ENCODE data around the gene PARD3B.

DNA sequence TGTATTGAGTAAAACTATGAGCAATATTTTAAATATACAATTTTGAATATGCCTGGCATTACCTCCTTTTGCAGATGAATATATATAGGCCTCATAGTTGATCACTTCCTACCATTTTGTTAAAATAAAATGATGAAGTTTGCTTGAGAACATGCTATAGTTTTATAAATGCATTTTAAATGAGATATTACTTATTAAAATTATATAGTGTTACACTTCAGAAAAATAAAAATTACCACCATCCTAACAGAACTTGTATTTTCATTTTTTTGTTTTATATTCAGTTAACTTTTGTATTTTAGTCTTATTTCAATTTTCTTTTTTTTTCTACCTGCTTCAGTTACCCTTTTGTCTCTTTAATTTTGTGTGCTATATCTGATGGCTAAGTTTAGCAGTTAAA is 426.9 kb downstream of the PARD3B start:
- no peak for TF ChIP-seq CTCF (conservative IDR thresholded peaks at IDR 0.05; ENCODE audit: low read depth, low read length)
- TF ChIP-seq MAZ (IDR thresholded peaks at IDR 0.05; ENCODE audit: borderline replicate concordance, low read depth, low read length), result no peak
- TF ChIP-seq SMC3 (IDR thresholded peaks at IDR 0.05; ENCODE audit: low read depth, low read length), result no peak
- no peak for TF ChIP-seq USF2 (IDR thresholded peaks at IDR 0.05; ENCODE audit: low read depth, low read length)
- TF ChIP-seq MAFK (IDR thresholded peaks at IDR 0.05; ENCODE audit: low read depth, low read length), result no peak
- no peak for TF ChIP-seq POLR2A (IDR thresholded peaks at IDR 0.05; ENCODE audit: low read depth, low read length)
- no peak for TF ChIP-seq BHLHE40 (IDR thresholded peaks at IDR 0.05; ENCODE audit: low read depth, low read length)
- TF ChIP-seq CHD1 (IDR thresholded peaks at IDR 0.05; ENCODE audit: low read depth, low read length), result no peak
